HCT116 (cell line): ENCODE measurements around the gene LY86. TPM values are rescaled to one million over a fixed set of nuclear protein-coding genes. Genes with fewer than 3 reads are reported as not detected.
"Not testable (repeated sequence)": the region's sequence is repeated elsewhere in the genome, so short reads cannot be mapped to it uniquely, and the experiment has no call there.

Experiments
- ATAC-seq: fragments of 200-7000 bp; cut with Tn5 transposase; 2 replicates; pipeline ENCODE4 v1.9.1; 2020; ENCODE audit warnings: mild to moderate bottlenecking, moderate library complexity
- BruUV-seq: library from RNA; stranded (reverse); fragments of 400-500 nt; replicated peaks from 2 replicates; lab custom pipeline; 2021; lab: Mats Ljungman, UMichigan
- CTCF ChIA-PET: fragments of 300-600 bp; sonication (Branson Sonifier 250); formaldehyde crosslinking; loops from one replicate; lab custom pipeline; 2021; ENCODE audit warnings: antibody characterized with exemption; lab: Charles Lee
- POLR2A ChIA-PET: fragments of 300-600, 350-600 bp; sonication (Branson Sonifier 250); formaldehyde crosslinking; loops from one replicate; lab custom pipeline; 2021; ENCODE audit warnings: antibody characterized with exemption; lab: Charles Lee
- RAD21 ChIA-PET, 2 experiments: fragments of 300-600 bp; sonication (Branson Sonifier 250); formaldehyde crosslinking; loops; one replicate each; lab custom pipeline; 2023; ENCODE audit warnings: low total read pairs in 2 of 2; ENCODE audit not compliant: uncharacterized antibody in 2 of 2, unreplicated experiment in 2 of 2, low non-redundant PET in 1 of 2; lab: Charles Lee
- DNase-seq: peaks from one replicate; pipeline ENCODE4 v3.0.0-alpha.2; 2010; ENCODE audit warnings: low read depth, low spot score
- H2AFZ ChIP-seq: fragments of 200-600 bp; shearing (Covaris generic), sonication (generic); 2 replicates; pipeline ENCODE4 v1.6.1; 2017; ENCODE audit warnings: low read depth, mixed run types, mixed read lengths, antibody characterized with exemption, low read length; ENCODE audit not compliant: poor library complexity, severe bottlenecking
- H3K27ac ChIP-seq: 2 replicates; pipeline ENCODE4 v1.5.1; 2012; ENCODE audit warnings: low read depth, low read length
- H3K27me3 ChIP-seq: fragments of 200-600 bp; sonication (generic); 2 replicates; pipeline ENCODE4 v1.6.1; 2016; ENCODE audit warnings: mixed run types, low read length, mixed read lengths; ENCODE audit not compliant: insufficient read depth
- H3K36me3 ChIP-seq, 2 experiments: fragments of 200-500 bp in 1 of 2; fragments of 200-600 bp in 1 of 2; sonication (Bioruptor generic) in 1 of 2; sonication (generic) in 1 of 2; 2 replicates each; pipeline versions ENCODE4 v1.5.1 to v1.6.1; 2014 to 2016; ENCODE audit warnings: low read length in 2 of 2, inconsistent platforms in 1 of 2, mixed read lengths in 1 of 2, mixed run types in 1 of 2; ENCODE audit not compliant: insufficient read depth in 2 of 2, control insufficient read depth in 1 of 2
- H3K4me1 ChIP-seq, 2 experiments: fragments of 200-600 bp in 1 of 2; sonication (generic) in 1 of 2; 2 replicates each; pipeline versions ENCODE4 v1.5.1 to v1.6.1; 2012 to 2017; ENCODE audit warnings: low read length in 2 of 2, inconsistent platforms in 1 of 2, mild to moderate bottlenecking in 1 of 2, mixed read lengths in 1 of 2, mixed run types in 1 of 2, moderate library complexity in 1 of 2; ENCODE audit not compliant: insufficient read depth in 2 of 2, control insufficient read depth in 1 of 2
- H3K4me2 ChIP-seq: fragments of 200-600 bp; sonication (generic); 2 replicates; pipeline ENCODE4 v1.6.1; 2017; ENCODE audit warnings: mixed run types, low read length, mixed read lengths
- H3K4me3 ChIP-seq, 2 experiments: fragments of 200-600 bp in 1 of 2; sonication (generic) in 1 of 2; replicated peaks in 1 of 2; 2 replicates each; pipeline ENCODE4 v1.5.1; 2011 to 2016; ENCODE audit warnings: low read length in 2 of 2, control low read depth in 1 of 2, low read depth in 1 of 2, mild to moderate bottlenecking in 1 of 2, mixed read lengths in 1 of 2, mixed run types in 1 of 2
- H3K79me2 ChIP-seq: fragments of 200-600 bp; sonication (generic); 2 replicates; pipeline ENCODE4 v1.6.1; 2017; ENCODE audit warnings: mild to moderate bottlenecking, mixed run types, low read length, moderate library complexity, mixed read lengths; ENCODE audit not compliant: insufficient read depth
- H3K9ac ChIP-seq: fragments of 200-600 bp; sonication (generic); 2 replicates; pipeline ENCODE4 v1.6.1; 2016; ENCODE audit warnings: low read length, mixed read lengths
- H3K9me2 ChIP-seq: fragments of 200-600 bp; sonication (generic), shearing (Covaris generic); 2 replicates; pipeline ENCODE4 v1.6.1; 2017; ENCODE audit warnings: mixed run types, mild to moderate bottlenecking, moderate library complexity; ENCODE audit not compliant: insufficient read depth
- H3K9me3 ChIP-seq, 2 experiments: fragments of 200-500 bp in 1 of 2; fragments of 200-600 bp in 1 of 2; sonication (Bioruptor generic) in 1 of 2; sonication (generic) in 1 of 2; 2 replicates each; pipeline ENCODE4 v1.6.1; 2014 to 2017; ENCODE audit warnings: low read length in 2 of 2, mixed read lengths in 2 of 2, inconsistent platforms in 1 of 2, low read depth in 1 of 2, mild to moderate bottlenecking in 1 of 2, mixed run types in 1 of 2, moderate library complexity in 1 of 2; ENCODE audit not compliant: control insufficient read depth in 1 of 2, insufficient read depth in 1 of 2
- H4K20me1 ChIP-seq: fragments of 200-600 bp; sonication (generic), shearing (Covaris generic); 2 replicates; pipeline ENCODE4 v1.6.1; 2017; ENCODE audit warnings: mixed run types, mild to moderate bottlenecking, moderate library complexity; ENCODE audit not compliant: insufficient read depth
- CTCF ChIP-seq, 3 experiments: fragments of 200-600 bp in 1 of 3; sonication (generic) in 1 of 3; IDR thresholded peaks in 2 of 3; conservative IDR thresholded peaks in 1 of 3; 2 replicates each; pipeline ENCODE4 v1.5.1; 2012 to 2017; ENCODE audit warnings: low read depth in 2 of 3, low read length in 2 of 3, antibody characterized with exemption in 1 of 3, borderline replicate concordance in 1 of 3, control low read depth in 1 of 3, mild to moderate bottlenecking in 1 of 3, mixed read lengths in 1 of 3, mixed run types in 1 of 3, moderate library complexity in 1 of 3; ENCODE audit not compliant: insufficient read depth in 1 of 3
- JUND ChIP-seq: IDR thresholded peaks from 2 replicates; pipeline ENCODE4 v1.6.1; 2012
- RAD21 ChIP-seq: IDR thresholded peaks from 2 replicates; pipeline ENCODE4 v1.6.1; 2012; ENCODE audit warnings: low read depth, mild to moderate bottlenecking
- intact Hi-C: fragments of 100-400 bp; cut with micrococcal nuclease; formaldehyde crosslinking; loops from 2 replicates; pipeline ENCODE4 v1.10.0; 2022
- total RNA-seq: library from RNA; stranded (reverse); gene quantifications from one replicate; pipeline ENCODE4 v1.2.1, GENCODE V29; 2021; ENCODE audit not compliant: unreplicated experiment

Gene LY86
- total RNA-seq, 1 experiment from 2014 or later, result not detected

- H3K36me3 ChIP-seq, H3K9ac ChIP-seq, H3K4me1 ChIP-seq, ATAC-seq, H2AFZ ChIP-seq, CTCF ChIA-PET, H3K4me2 ChIP-seq, BruUV-seq, H3K9me3 ChIP-seq, H3K9me2 ChIP-seq, intact Hi-C loops, H3K27me3 ChIP-seq, H4K20me1 ChIP-seq, DNase-seq, POLR2A ChIA-PET, H3K27ac ChIP-seq, RAD21 ChIA-PET, H3K4me3 ChIP-seq, H3K79me2 ChIP-seq: not testable (repeated sequence)
Observed at GRCh38 chr6:6670150-6670549, 81.6 kb downstream of the LY86 start.

- Histone ChIP-seq H3K4me2 (no peak overlapping the region), H3K9ac (no peak overlapping the region), H3K36me3 (no peaks in the 10 kb centered on the region), H4K20me1 (no peaks in the 10 kb centered on the region), H3K27me3 (no peaks in the 10 kb centered on the region), H3K4me1 (peaks cover 0 to 21% of the 10 kb centered on the region in 2 experiments; a peak in 2 of 4 replicates), H3K27ac (no peak overlapping the region), H2AFZ (peak overlapping the region; percentile 60), H3K9me2 (no peaks in the 10 kb centered on the region), H3K79me2 (no peaks in the 10 kb centered on the region), H3K4me3 (no peak overlapping the region), H3K9me3 (no peaks in the 10 kb centered on the region)
- no peak for DNase-seq
- CTCF ChIA-PET, result interaction anchor here (0.7 to 1.3 kb wide), 3 partner anchors 9 to 632 kb away, joined by 3 to 4 read pairs (median 4); no protein-coding TSS in a partner anchor
- no peak for TF ChIP-seq JUND
- TF ChIP-seq RAD21, result peak; percentile 58
- TF ChIP-seq CTCF (IDR thresholded peaks at IDR 0.05 in 2 of 3, conservative IDR thresholded peaks at IDR 0.05 in 1 of 3; ENCODE audit: borderline replicate concordance in 1 of 3, insufficient read depth in 1 of 3, low read depth in 2 of 3, low read length in 2 of 3), result peak; percentile 35 to 63 (median 58); a peak in 5 of 6 replicates
- no peak for ATAC-seq
- POLR2A ChIA-PET, result interaction anchor here (1.7 kb wide), 1 partner anchor 10 kb away, joined by 3 read pairs; no protein-coding TSS in a partner anchor
- BruUV-seq, result no TSS peak
- RAD21 ChIA-PET, result no interaction called here
- intact Hi-C loops, result loop anchor here (5.0 kb wide), 2 partner anchors 432 to 717 kb away; partner anchors contain the start of gene RREB1
Observed at GRCh38 chr6:6674872-6675271, 86.4 kb downstream of the LY86 start.
